ENCODE measurements around the gene NOD1. TPM values are rescaled to one million over a fixed set of nuclear protein-coding genes. Genes with fewer than 3 reads are reported as not detected.

The NOD1 gene
- total RNA-seq, 2 donors from 2014 or later, result 16.2 to 47.0 TPM

GRCh38 chr7:30436518-30436917, 42.1 kb downstream of the NOD1 start:
- Histone ChIP-seq H3K27me3 (replicated peaks; ENCODE audit: insufficient read depth) (no peaks in the 10 kb centered on the region), H3K4me3 (no peak overlapping the region), H3K36me3 (peaks cover 22% of the 10 kb centered on the region), H3K27ac (no peak overlapping the region), H3K4me1 (ENCODE audit: control insufficient read depth in 1 of 2, low read depth in 2 of 2) (peaks cover 15 to 24% of the 10 kb centered on the region in 2 donors), H3K9me3 (no peaks in the 10 kb centered on the region)
- TF ChIP-seq CTCF (IDR thresholded peaks at IDR 0.05), result no peak
- DNase-seq (ENCODE audit: low spot score), result no peak
- no peak for ATAC-seq (ENCODE audit: insufficient number of reproducible peaks, low FRiP score, low read depth)

- peaks cover 16 to 29% of the 10 kb centered on the region in 2 donors for H3K4me1 ChIP-seq (ENCODE audit: control insufficient read depth in 1 of 2, low read depth in 2 of 2)
- no peak overlapping the region for H3K27ac ChIP-seq
- H3K4me3 ChIP-seq, result no peak overlapping the region
- no peaks in the 10 kb centered on the region for H3K27me3 ChIP-seq (replicated peaks; ENCODE audit: insufficient read depth)
- DNase-seq (ENCODE audit: low spot score) (no peak), ATAC-seq (ENCODE audit: insufficient number of reproducible peaks, low FRiP score, low read depth) (no peak)
- peaks cover 22% of the 10 kb centered on the region for H3K36me3 ChIP-seq
- H3K9me3 ChIP-seq, result no peaks in the 10 kb centered on the region
- no peak for TF ChIP-seq CTCF (IDR thresholded peaks at IDR 0.05)
These were observed 42.5 kb downstream of the NOD1 start for GRCh38 chr7:30436046-30436445.

- no peak for ATAC-seq (ENCODE audit: insufficient number of reproducible peaks, low FRiP score, low read depth)
- Histone ChIP-seq H3K36me3 (peaks cover 22% of the 10 kb centered on the region), H3K27me3 (replicated peaks; ENCODE audit: insufficient read depth) (no peaks in the 10 kb centered on the region), H3K27ac (no peak overlapping the region), H3K4me3 (no peak overlapping the region), H3K4me1 (ENCODE audit: control insufficient read depth in 1 of 2, low read depth in 2 of 2) (peaks cover 22 to 39% of the 10 kb centered on the region in 2 donors), H3K9me3 (no peaks in the 10 kb centered on the region)
- no peak for TF ChIP-seq CTCF (IDR thresholded peaks at IDR 0.05)
- DNase-seq (ENCODE audit: low spot score), result no peak
These were observed 44.3 kb downstream of the NOD1 start for GRCh38 chr7:30434140-30434799.

- Histone ChIP-seq H3K27ac (peak overlapping the region in 1 of 2 donors; percentile 74), H3K36me3 (peaks cover 22% of the 10 kb centered on the region)
These were observed 45.1 kb downstream of the NOD1 start for GRCh38 chr7:30433506-30433905.

GRCh38 chr7:30433082-30433481, 45.5 kb downstream of the NOD1 start:
- peak overlapping the region; percentile 74 for H3K27ac ChIP-seq
- peaks cover 22% of the 10 kb centered on the region for H3K36me3 ChIP-seq
- H3K27me3 ChIP-seq (replicated peaks; ENCODE audit: insufficient read depth), result no peaks in the 10 kb centered on the region
- H3K4me1 ChIP-seq (ENCODE audit: control insufficient read depth in 1 of 2, low read depth in 2 of 2), result peaks cover 22 to 39% of the 10 kb centered on the region in 2 donors
- no peaks in the 10 kb centered on the region for H3K9me3 ChIP-seq
- no peak overlapping the region for H3K4me3 ChIP-seq
- no peak for DNase-seq (ENCODE audit: low spot score)
- peak; percentile 77 for ATAC-seq (ENCODE audit: insufficient number of reproducible peaks, low FRiP score, low read depth)
- TF ChIP-seq CTCF (IDR thresholded peaks at IDR 0.05), result no peak

More at GRCh38 chr7:30433506-30433905, 45.1 kb downstream of the NOD1 start:
- Histone ChIP-seq H3K27me3 (replicated peaks; ENCODE audit: insufficient read depth) (no peaks in the 10 kb centered on the region), H3K4me1 (ENCODE audit: control insufficient read depth in 1 of 2, low read depth in 2 of 2) (peaks cover 22 to 39% of the 10 kb centered on the region in 2 donors), H3K4me3 (no peak overlapping the region), H3K9me3 (no peaks in the 10 kb centered on the region)
- no peak for TF ChIP-seq CTCF (IDR thresholded peaks at IDR 0.05)
- DNase-seq (ENCODE audit: low spot score) (no peak), ATAC-seq (ENCODE audit: insufficient number of reproducible peaks, low FRiP score, low read depth) (no peak)

Data from thoracic aorta (tissue), 2 donors.